NT2/D1 (cell line): ENCODE measurements around the gene KIF1B.

Experiments used
- SUZ12 ChIP-seq: IDR thresholded peaks from 2 replicates; pipeline ENCODE4 v1.6.1; 2011; ENCODE audit not compliant: insufficient read length, insufficient read depth; ENCODE audit errors: extremely low read depth
- YY1 ChIP-seq: IDR thresholded peaks from 2 replicates; pipeline ENCODE4 v1.6.1; 2011; ENCODE audit not compliant: insufficient read length, insufficient read depth
- ZNF274 ChIP-seq: IDR thresholded peaks from 2 replicates; pipeline ENCODE4 v1.6.1; 2011; ENCODE audit warnings: mild to moderate bottlenecking, low read depth, low read length

GRCh38 chr1:10192263-10192662, 18.1 kb upstream of the KIF1B start:
- TF ChIP-seq YY1 (no peak), SUZ12 (no peak), ZNF274 (no peak)
